HCT116 (cell line): Measurements from ENCODE around the gene KAT14. TPM values are rescaled to one million over a fixed set of nuclear protein-coding genes. Genes with fewer than 3 reads are reported as not detected.
"Not testable (repeated sequence)": the region's sequence is repeated elsewhere in the genome, so short reads cannot be mapped to it uniquely, and the experiment has no call there.

ENCODE experiments used
- ATAC-seq: fragments of 200-7000 bp; cut with Tn5 transposase; 2 replicates; pipeline ENCODE4 v1.9.1; 2020; ENCODE audit warnings: mild to moderate bottlenecking, moderate library complexity
- BruUV-seq: library from RNA; stranded (reverse); fragments of 400-500 nt; replicated peaks from 2 replicates; lab custom pipeline; 2021; lab: Mats Ljungman, UMichigan
- CTCF ChIA-PET: fragments of 300-600 bp; sonication (Branson Sonifier 250); formaldehyde crosslinking; loops from one replicate; lab custom pipeline; 2021; ENCODE audit warnings: antibody characterized with exemption; lab: Charles Lee
- POLR2A ChIA-PET: fragments of 300-600, 350-600 bp; sonication (Branson Sonifier 250); formaldehyde crosslinking; loops from one replicate; lab custom pipeline; 2021; ENCODE audit warnings: antibody characterized with exemption; lab: Charles Lee
- RAD21 ChIA-PET, 2 experiments: fragments of 300-600 bp; sonication (Branson Sonifier 250); formaldehyde crosslinking; loops; one replicate each; lab custom pipeline; 2023; ENCODE audit warnings: low total read pairs in 2 of 2; ENCODE audit not compliant: uncharacterized antibody in 2 of 2, unreplicated experiment in 2 of 2, low non-redundant PET in 1 of 2; lab: Charles Lee
- DNase-seq: peaks from one replicate; pipeline ENCODE4 v3.0.0-alpha.2; 2010; ENCODE audit warnings: low read depth, low spot score
- H2AFZ ChIP-seq: fragments of 200-600 bp; shearing (Covaris generic), sonication (generic); 2 replicates; pipeline ENCODE4 v1.6.1; 2017; ENCODE audit warnings: low read depth, mixed run types, mixed read lengths, antibody characterized with exemption, low read length; ENCODE audit not compliant: poor library complexity, severe bottlenecking
- H3K27ac ChIP-seq: 2 replicates; pipeline ENCODE4 v1.5.1; 2012; ENCODE audit warnings: low read depth, low read length
- H3K27me3 ChIP-seq: fragments of 200-600 bp; sonication (generic); 2 replicates; pipeline ENCODE4 v1.6.1; 2016; ENCODE audit warnings: mixed run types, low read length, mixed read lengths; ENCODE audit not compliant: insufficient read depth
- H3K36me3 ChIP-seq, 2 experiments: fragments of 200-500 bp in 1 of 2; fragments of 200-600 bp in 1 of 2; sonication (Bioruptor generic) in 1 of 2; sonication (generic) in 1 of 2; 2 replicates each; pipeline versions ENCODE4 v1.5.1 to v1.6.1; 2014 to 2016; ENCODE audit warnings: low read length in 2 of 2, inconsistent platforms in 1 of 2, mixed read lengths in 1 of 2, mixed run types in 1 of 2; ENCODE audit not compliant: insufficient read depth in 2 of 2, control insufficient read depth in 1 of 2
- H3K4me1 ChIP-seq, 2 experiments: fragments of 200-600 bp in 1 of 2; sonication (generic) in 1 of 2; 2 replicates each; pipeline versions ENCODE4 v1.5.1 to v1.6.1; 2012 to 2017; ENCODE audit warnings: low read length in 2 of 2, inconsistent platforms in 1 of 2, mild to moderate bottlenecking in 1 of 2, mixed read lengths in 1 of 2, mixed run types in 1 of 2, moderate library complexity in 1 of 2; ENCODE audit not compliant: insufficient read depth in 2 of 2, control insufficient read depth in 1 of 2
- H3K4me2 ChIP-seq: fragments of 200-600 bp; sonication (generic); 2 replicates; pipeline ENCODE4 v1.6.1; 2017; ENCODE audit warnings: mixed run types, low read length, mixed read lengths
- H3K4me3 ChIP-seq, 2 experiments: fragments of 200-600 bp in 1 of 2; sonication (generic) in 1 of 2; replicated peaks in 1 of 2; 2 replicates each; pipeline ENCODE4 v1.5.1; 2011 to 2016; ENCODE audit warnings: low read length in 2 of 2, control low read depth in 1 of 2, low read depth in 1 of 2, mild to moderate bottlenecking in 1 of 2, mixed read lengths in 1 of 2, mixed run types in 1 of 2
- H3K79me2 ChIP-seq: fragments of 200-600 bp; sonication (generic); 2 replicates; pipeline ENCODE4 v1.6.1; 2017; ENCODE audit warnings: mild to moderate bottlenecking, mixed run types, low read length, moderate library complexity, mixed read lengths; ENCODE audit not compliant: insufficient read depth
- H3K9ac ChIP-seq: fragments of 200-600 bp; sonication (generic); 2 replicates; pipeline ENCODE4 v1.6.1; 2016; ENCODE audit warnings: low read length, mixed read lengths
- H3K9me2 ChIP-seq: fragments of 200-600 bp; sonication (generic), shearing (Covaris generic); 2 replicates; pipeline ENCODE4 v1.6.1; 2017; ENCODE audit warnings: mixed run types, mild to moderate bottlenecking, moderate library complexity; ENCODE audit not compliant: insufficient read depth
- H3K9me3 ChIP-seq, 2 experiments: fragments of 200-500 bp in 1 of 2; fragments of 200-600 bp in 1 of 2; sonication (Bioruptor generic) in 1 of 2; sonication (generic) in 1 of 2; 2 replicates each; pipeline ENCODE4 v1.6.1; 2014 to 2017; ENCODE audit warnings: low read length in 2 of 2, mixed read lengths in 2 of 2, inconsistent platforms in 1 of 2, low read depth in 1 of 2, mild to moderate bottlenecking in 1 of 2, mixed run types in 1 of 2, moderate library complexity in 1 of 2; ENCODE audit not compliant: control insufficient read depth in 1 of 2, insufficient read depth in 1 of 2
- H4K20me1 ChIP-seq: fragments of 200-600 bp; sonication (generic), shearing (Covaris generic); 2 replicates; pipeline ENCODE4 v1.6.1; 2017; ENCODE audit warnings: mixed run types, mild to moderate bottlenecking, moderate library complexity; ENCODE audit not compliant: insufficient read depth
- ELF1 ChIP-seq: IDR thresholded peaks from 2 replicates; pipeline ENCODE4 v1.6.1; 2012; ENCODE audit warnings: low read depth, borderline replicate concordance
- POLR2AphosphoS5 ChIP-seq: IDR thresholded peaks from 2 replicates; pipeline ENCODE4 v1.6.1; 2011; ENCODE audit warnings: mild to moderate bottlenecking, low read depth, low read length, moderate library complexity
- REST ChIP-seq: IDR thresholded peaks from 2 replicates; pipeline ENCODE4 v1.6.1; 2012; ENCODE audit warnings: low read depth
- TCF7L2 ChIP-seq: IDR thresholded peaks from 2 replicates; pipeline ENCODE4 v1.7.0; 2011; ENCODE audit warnings: borderline replicate concordance, inconsistent platforms; ENCODE audit not compliant: insufficient read depth, insufficient read length; ENCODE audit errors: extremely low read depth
- intact Hi-C: fragments of 100-400 bp; cut with micrococcal nuclease; formaldehyde crosslinking; loops from 2 replicates; pipeline ENCODE4 v1.10.0; 2022
- total RNA-seq: library from RNA; stranded (reverse); gene quantifications from one replicate; pipeline ENCODE4 v1.2.1, GENCODE V29; 2021; ENCODE audit not compliant: unreplicated experiment

The KAT14 gene
- total RNA-seq, 1 experiment from 2014 or later: 11.4 TPM

DNA sequence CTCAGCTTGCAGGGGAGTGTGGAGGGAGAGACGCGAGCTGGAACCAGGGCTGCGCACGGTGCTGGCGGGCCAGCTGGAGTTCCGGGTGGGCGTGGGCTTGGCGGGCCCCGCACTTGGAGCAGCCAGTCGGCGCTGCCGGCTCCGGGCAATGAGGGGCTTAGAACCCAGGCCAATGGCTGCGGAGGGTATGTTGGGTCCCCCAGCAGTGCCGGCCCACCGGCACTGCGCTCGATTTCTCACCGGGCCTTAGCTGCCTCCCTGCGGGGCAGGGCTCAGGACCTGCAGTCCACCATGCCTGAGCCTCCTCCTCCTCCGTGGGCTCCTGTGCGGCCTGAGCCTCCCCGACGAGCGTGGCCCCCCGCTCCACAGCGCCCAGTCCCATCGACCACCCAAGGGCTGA lies 89.1 kb downstream of the KAT14 start:
- CTCF ChIA-PET, BruUV-seq: not testable (repeated sequence)
- POLR2A ChIA-PET: interaction anchor here (1.1 kb wide), 1 partner anchor 9 kb away, joined by 3 read pairs; no protein-coding TSS in a partner anchor

DNA sequence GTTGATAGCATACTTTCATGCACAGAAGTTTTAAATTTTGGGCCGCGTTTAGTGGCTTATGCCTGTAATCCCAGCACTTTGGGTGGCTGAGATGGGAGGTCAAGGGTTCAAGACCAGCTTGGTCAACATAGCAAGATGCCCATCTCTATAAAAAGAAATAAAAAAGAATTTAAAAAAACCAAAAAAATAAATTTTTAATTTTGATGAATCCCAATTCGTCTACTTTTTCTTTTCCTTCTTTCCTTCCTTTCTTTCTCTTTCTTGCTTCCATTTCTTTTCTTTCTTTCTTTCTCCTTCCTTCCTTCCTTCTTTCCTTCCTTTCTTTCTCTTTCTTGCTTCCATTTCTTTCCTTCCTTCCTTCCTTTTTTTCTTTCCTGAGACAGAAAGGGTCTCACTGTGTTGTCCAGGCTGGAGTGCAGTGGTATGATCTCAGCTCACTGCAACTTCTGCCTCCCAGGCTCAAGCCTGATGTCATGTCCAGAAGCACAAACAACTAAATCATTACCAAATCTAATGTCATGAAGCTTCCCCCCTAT lies 95.8 kb downstream of the KAT14 start:
- ChIA-PET RAD21 (no interaction called here), CTCF (no interaction called here), POLR2A (no interaction called here)
- Histone ChIP-seq H3K4me1 (no peaks in the 10 kb centered on the region), H3K9ac (no peak overlapping the region), H3K27me3 (no peaks in the 10 kb centered on the region), H4K20me1 (no peaks in the 10 kb centered on the region), H3K36me3 (no peaks in the 10 kb centered on the region), H3K4me3 (no peak overlapping the region), H3K27ac (no peak overlapping the region), H2AFZ (no peak overlapping the region), H3K4me2 (no peak overlapping the region), H3K79me2 (no peaks in the 10 kb centered on the region), H3K9me2 (no peaks in the 10 kb centered on the region), H3K9me3 (peaks cover 0 to 7% of the 10 kb centered on the region in 2 experiments; a peak in 1 of 4 replicates)
- intact Hi-C loops: no loop called here
- BruUV-seq: no TSS peak
- TF ChIP-seq POLR2AphosphoS5 (no peak), TCF7L2 (no peak), REST (no peak), ELF1 (no peak)
- ATAC-seq (no peak), DNase-seq (no peak)

More for the DNA sequence above, 89.1 kb downstream of the KAT14 start:
- H3K27ac ChIP-seq, H4K20me1 ChIP-seq, ATAC-seq, H3K79me2 ChIP-seq, H3K4me3 ChIP-seq, H3K9me3 ChIP-seq, H3K36me3 ChIP-seq, H2AFZ ChIP-seq, intact Hi-C loops, DNase-seq, H3K9me2 ChIP-seq, RAD21 ChIA-PET, H3K27me3 ChIP-seq, H3K9ac ChIP-seq, H3K4me2 ChIP-seq: not testable (repeated sequence)
- peaks cover 14 to 21% of the 10 kb centered on the region in 2 experiments for H3K4me1 ChIP-seq

Other genes starting within 250 kb of the KAT14 start
- gene SNX5, start 169.1 kb upstream of the KAT14 start, total RNA-seq: 159 TPM
- gene MGME1, start 168.8 kb upstream of the KAT14 start, total RNA-seq: 37.1 TPM
- 0.86 TPM for gene OVOL2, start 79.9 kb upstream of the KAT14 start, total RNA-seq
- 22.3 TPM for gene PET117, start within 50 bp of the KAT14 start, total RNA-seq
- 9.3 TPM for gene ZNF133, start 150.7 kb downstream of the KAT14 start, total RNA-seq